ENCODE measurements around the gene PLEKHH1. TPM values are rescaled to one million over a fixed set of nuclear protein-coding genes. Genes with fewer than 3 reads are reported as not detected.

The PLEKHH1 gene
- total RNA-seq, 1 donor from 2014 or later, result 9.4 TPM

DNA sequence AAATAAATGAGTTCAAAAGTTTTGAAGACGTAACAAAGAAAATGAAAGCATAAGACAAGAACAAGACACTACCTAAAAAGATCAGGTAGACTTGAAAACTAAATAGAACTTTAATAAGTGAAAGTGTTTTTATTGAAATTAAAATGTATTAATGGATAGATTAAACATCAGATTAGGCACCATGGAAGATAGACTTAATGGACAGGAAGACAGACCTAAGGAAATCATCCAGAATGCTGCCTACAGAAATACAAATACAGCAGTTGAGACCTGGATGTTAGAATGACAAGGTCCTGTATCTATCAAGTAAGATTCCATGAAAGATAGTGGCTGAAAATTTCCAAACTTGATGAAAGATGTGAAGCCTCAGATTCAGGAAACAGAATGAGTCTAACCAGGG is 11.5 kb downstream of the PLEKHH1 start:
- Histone ChIP-seq H3K36me3 (ENCODE audit: control insufficient read depth, insufficient read depth, low read length) (peaks cover 1% of the 10 kb centered on the region), H3K27me3 (ENCODE audit: control insufficient read depth, insufficient read depth, low read length) (no peaks in the 10 kb centered on the region), H3K4me3 (ENCODE audit: low read depth, low read length) (no peak overlapping the region)
- TF ChIP-seq, protein P1, sequence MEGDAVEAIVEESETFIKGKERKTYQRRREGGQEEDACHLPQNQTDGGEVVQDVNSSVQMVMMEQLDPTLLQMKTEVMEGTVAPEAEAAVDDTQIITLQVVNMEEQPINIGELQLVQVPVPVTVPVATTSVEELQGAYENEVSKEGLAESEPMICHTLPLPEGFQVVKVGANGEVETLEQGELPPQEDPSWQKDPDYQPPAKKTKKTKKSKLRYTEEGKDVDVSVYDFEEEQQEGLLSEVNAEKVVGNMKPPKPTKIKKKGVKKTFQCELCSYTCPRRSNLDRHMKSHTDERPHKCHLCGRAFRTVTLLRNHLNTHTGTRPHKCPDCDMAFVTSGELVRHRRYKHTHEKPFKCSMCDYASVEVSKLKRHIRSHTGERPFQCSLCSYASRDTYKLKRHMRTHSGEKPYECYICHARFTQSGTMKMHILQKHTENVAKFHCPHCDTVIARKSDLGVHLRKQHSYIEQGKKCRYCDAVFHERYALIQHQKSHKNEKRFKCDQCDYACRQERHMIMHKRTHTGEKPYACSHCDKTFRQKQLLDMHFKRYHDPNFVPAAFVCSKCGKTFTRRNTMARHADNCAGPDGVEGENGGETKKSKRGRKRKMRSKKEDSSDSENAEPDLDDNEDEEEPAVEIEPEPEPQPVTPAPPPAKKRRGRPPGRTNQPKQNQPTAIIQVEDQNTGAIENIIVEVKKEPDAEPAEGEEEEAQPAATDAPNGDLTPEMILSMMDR (IDR thresholded peaks at IDR 0.05; ENCODE audit: insufficient read depth, low read length, poor library complexity, severe bottlenecking), result no peak
- no peak for DNase-seq (ENCODE audit: low read depth)

DNA sequence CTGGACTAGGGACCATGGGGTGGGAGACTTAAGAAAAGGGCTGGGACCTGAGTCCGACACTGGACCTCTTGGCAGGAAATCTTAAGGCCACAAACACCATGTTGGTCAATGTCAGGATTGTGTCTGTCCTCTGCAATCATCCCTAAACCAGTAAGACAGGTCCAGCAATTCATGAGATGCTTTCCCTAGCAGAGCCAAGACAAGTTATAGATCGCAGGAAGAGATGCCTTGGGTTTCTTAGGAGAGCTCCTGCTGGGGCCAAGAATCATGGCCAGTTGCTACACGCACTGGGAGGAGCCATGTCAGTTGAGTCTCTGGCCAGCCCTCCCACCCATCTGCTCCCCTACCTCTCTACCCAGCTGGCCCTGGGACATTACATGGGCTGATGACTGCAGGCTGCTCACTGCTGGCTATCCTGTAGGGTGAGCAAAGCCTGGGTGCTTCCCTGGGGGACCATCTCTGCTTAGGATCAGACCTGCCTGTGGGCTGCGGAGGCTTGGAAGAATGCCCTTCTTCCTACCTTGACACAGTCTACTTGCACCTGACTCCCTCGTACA is 14.2 kb downstream of the PLEKHH1 start:
- Histone ChIP-seq H3K4me3 (ENCODE audit: low read depth, low read length) (no peak overlapping the region), H3K27me3 (ENCODE audit: control insufficient read depth, insufficient read depth, low read length) (no peaks in the 10 kb centered on the region), H3K36me3 (ENCODE audit: control insufficient read depth, insufficient read depth, low read length) (peaks cover 1% of the 10 kb centered on the region)
- DNase-seq (ENCODE audit: low read depth), result no peak
- TF ChIP-seq, protein P1 (IDR thresholded peaks at IDR 0.05; ENCODE audit: insufficient read depth, low read length, poor library complexity, severe bottlenecking), result no peak

DNA sequence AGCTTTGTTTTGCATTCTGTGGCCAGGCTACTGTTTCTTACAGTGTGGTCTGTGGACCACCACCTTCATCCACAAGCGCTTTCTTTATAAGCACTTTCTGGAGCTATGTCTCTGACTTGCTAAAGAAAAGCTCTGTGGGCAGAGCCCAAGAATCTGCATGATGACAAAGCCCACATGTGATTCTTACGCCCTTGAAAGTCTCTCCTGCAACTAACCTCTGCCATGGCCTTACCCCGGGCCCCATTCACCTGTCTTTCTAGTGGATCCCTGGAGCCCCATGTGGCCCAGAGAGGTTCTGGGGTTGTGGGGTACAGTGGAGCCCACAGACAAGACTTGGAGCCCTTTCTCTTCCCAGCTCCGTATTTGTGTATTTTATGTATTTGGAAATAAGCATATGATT is 16.6 kb downstream of the PLEKHH1 start:
- Histone ChIP-seq H3K36me3 (ENCODE audit: control insufficient read depth, insufficient read depth, low read length) (no peaks in the 10 kb centered on the region), H3K4me3 (ENCODE audit: low read depth, low read length) (no peak overlapping the region), H3K27me3 (ENCODE audit: control insufficient read depth, insufficient read depth, low read length) (no peaks in the 10 kb centered on the region)
- TF ChIP-seq, protein P1 (IDR thresholded peaks at IDR 0.05; ENCODE audit: insufficient read depth, low read length, poor library complexity, severe bottlenecking), result no peak
- DNase-seq (ENCODE audit: low read depth), result no peak

DNA sequence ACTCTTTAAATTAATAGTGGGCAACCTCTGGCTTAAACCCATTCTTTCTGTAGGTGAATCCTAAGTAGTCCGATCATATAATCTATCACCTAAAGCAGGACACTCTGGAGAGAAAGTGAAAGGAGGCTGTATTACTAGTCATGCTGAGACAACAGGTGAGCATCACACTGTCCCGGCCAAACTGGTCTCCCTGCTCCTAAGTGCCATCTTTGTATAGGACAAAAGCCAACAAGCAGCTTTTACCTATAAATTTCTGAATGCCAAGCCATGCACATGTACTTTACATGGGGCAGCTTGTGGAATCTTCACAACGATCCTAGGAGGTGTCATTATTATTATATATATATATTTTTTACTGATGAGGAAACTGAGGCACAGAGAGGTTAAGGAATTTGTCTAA is 18.0 kb downstream of the PLEKHH1 start:
- Histone ChIP-seq H3K36me3 (ENCODE audit: control insufficient read depth, insufficient read depth, low read length) (no peaks in the 10 kb centered on the region), H3K4me3 (ENCODE audit: low read depth, low read length) (no peak overlapping the region), H3K27me3 (ENCODE audit: control insufficient read depth, insufficient read depth, low read length) (no peaks in the 10 kb centered on the region)
- TF ChIP-seq, protein P1 (IDR thresholded peaks at IDR 0.05; ENCODE audit: insufficient read depth, low read length, poor library complexity, severe bottlenecking), result no peak
- no peak for DNase-seq (ENCODE audit: low read depth)

DNA sequence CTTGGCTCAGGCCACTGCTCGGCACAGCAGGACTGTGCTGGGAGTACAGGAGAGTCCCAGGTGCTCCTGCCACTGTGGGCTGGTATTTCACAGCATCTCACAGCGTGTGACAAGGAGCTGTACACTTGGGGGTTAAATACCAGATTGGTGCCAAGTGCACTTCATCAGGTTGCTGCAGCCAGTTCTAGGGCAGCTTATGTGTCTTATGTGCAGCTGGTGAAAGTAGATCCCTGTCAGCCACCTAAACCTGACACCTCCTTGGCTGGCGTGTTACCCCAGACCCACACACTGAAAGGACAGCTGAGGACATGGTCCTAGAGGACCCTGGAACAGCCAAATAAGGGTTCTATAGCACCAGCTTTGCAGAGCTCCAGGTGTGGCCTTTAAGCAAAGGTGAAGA is 18.9 kb downstream of the PLEKHH1 start:
- Histone ChIP-seq H3K36me3 (ENCODE audit: control insufficient read depth, insufficient read depth, low read length) (no peaks in the 10 kb centered on the region), H3K27me3 (ENCODE audit: control insufficient read depth, insufficient read depth, low read length) (no peaks in the 10 kb centered on the region), H3K4me3 (ENCODE audit: low read depth, low read length) (no peak overlapping the region)
- DNase-seq (ENCODE audit: low read depth), result no peak
- TF ChIP-seq, protein P1 (IDR thresholded peaks at IDR 0.05; ENCODE audit: insufficient read depth, low read length, poor library complexity, severe bottlenecking), result no peak

DNA sequence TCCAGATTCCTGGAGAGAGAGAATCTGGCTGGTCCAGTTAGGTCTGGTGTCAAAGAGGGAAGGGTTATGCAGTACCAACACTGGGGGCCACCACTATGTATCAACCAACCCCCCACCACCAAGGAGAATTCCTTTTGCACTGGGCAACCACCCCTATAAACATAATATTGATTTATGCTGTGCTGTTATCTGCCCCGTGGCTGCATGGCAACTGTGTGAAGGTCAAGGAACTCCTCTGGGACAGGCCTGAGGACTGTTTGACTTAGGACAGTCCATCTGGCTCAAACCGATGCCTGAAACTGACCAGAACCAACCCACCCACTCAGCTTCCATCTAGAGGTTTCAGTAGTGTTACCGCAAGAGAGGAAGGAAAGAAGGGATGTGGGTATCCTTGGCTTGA is 20.5 kb downstream of the PLEKHH1 start:
- DNase-seq (ENCODE audit: low read depth), result no peak
- H3K36me3 ChIP-seq (ENCODE audit: control insufficient read depth, insufficient read depth, low read length), result no peaks in the 10 kb centered on the region
- TF ChIP-seq, protein P1 (IDR thresholded peaks at IDR 0.05; ENCODE audit: insufficient read depth, low read length, poor library complexity, severe bottlenecking), result no peak
- no peaks in the 10 kb centered on the region for H3K27me3 ChIP-seq (ENCODE audit: control insufficient read depth, insufficient read depth, low read length)
- no peak overlapping the region for H3K4me3 ChIP-seq (ENCODE audit: low read depth, low read length)
